Measurements from ENCODE around the gene UBL5.
A peak's percentile ranks its signal among the peaks of the same experiment; 100 is the strongest.
"Not testable (repeated sequence)": the region's sequence is repeated elsewhere in the genome, so short reads cannot be mapped to it uniquely, and the experiment has no call there.

Gene UBL5

DNA sequence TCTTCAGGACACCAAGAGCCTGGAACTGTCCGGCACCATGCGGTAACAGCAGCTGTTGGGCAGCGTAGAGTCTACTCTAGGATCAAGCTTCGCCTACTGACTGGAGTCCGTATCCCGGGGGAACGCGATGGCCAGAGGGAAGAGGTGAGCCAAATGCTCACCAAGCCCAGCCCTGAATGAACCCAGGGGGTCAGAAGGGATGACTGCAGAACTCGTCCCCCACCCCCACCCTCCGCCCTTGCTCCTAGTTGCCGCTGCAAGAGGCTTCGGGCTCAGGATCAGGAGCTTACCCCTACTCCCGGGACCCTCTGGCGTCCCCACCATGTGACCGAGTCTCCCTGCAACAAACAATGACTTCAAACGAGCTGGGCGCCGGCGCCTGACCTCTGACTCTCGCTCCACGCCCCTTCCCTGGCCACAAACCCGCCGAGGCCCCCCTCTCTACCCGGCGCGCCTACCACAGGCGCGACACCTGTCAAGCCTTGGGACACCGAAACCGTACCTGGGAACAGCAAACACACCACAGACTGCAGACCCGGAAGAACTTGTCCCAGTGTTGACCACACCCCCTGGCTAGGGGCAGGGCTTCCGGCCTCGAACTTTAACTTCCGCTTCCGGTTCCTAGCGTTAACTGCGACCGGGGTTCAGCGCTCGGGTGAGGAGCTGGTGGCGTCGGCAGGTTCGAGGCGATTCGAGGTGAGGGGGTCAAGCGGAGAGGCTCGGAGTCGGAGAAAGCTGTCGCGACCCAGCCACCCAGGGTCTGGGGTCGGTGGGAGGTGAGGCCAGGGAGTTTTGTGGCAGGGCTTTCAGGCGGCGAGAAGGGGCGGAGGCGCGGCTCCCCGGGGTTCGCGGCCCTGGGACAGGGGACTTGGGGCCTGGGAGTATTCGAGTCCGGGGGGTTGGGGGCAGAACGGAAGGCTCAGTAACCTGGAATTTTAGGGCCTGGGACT, at the start of gene UBL5:
Gene UBL5, plus strand, starts transcription at position 630 of the 950 bp plus-strand sequence. CDS start 420 bp downstream, outside the sequence.
- FAIRE-seq: peak; percentile 35
- peak; percentile 71 for DNase-seq (ENCODE audit: low spot score)

DNA sequence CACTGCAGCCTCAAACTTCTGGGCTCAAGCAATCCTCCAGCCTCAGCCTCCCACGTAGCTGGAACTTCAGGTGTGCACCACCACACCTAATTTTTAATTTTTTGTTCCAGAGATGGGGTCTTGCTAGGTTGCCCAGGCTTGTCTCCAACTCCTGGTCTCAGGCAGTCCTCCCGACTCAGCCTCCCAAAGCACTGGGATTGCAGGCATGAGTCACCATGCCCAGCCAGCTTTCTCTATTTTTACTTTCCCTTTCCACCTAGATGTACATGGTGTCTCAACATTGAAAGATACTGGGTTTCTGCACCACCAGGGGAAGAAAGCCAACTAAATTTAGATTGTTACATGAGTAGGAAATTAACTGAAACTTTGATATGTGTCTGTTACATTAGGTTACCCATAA, 45.4 kb upstream of the UBL5 start:
- no peak for DNase-seq (ENCODE audit: low spot score)
- no peak for FAIRE-seq

DNA sequence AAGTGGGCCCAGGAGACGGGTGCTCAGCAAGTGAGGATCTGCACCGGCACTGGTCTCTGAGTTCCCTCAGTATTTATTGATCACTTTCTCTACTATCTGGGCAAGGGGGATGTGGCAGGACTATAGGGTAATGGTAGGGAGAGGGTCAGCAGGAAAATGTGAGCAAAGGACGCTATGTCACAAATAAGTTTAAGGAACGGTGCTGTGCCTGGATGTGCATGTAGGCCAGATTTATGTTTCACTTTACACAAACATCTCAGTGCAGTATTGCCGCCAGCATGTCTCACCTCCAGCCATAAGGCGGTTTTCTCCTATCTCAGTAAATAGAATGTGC, 43.6 kb upstream of the UBL5 start:
- not testable (repeated sequence) for DNase-seq (ENCODE audit: low spot score); FAIRE-seq

DNA sequence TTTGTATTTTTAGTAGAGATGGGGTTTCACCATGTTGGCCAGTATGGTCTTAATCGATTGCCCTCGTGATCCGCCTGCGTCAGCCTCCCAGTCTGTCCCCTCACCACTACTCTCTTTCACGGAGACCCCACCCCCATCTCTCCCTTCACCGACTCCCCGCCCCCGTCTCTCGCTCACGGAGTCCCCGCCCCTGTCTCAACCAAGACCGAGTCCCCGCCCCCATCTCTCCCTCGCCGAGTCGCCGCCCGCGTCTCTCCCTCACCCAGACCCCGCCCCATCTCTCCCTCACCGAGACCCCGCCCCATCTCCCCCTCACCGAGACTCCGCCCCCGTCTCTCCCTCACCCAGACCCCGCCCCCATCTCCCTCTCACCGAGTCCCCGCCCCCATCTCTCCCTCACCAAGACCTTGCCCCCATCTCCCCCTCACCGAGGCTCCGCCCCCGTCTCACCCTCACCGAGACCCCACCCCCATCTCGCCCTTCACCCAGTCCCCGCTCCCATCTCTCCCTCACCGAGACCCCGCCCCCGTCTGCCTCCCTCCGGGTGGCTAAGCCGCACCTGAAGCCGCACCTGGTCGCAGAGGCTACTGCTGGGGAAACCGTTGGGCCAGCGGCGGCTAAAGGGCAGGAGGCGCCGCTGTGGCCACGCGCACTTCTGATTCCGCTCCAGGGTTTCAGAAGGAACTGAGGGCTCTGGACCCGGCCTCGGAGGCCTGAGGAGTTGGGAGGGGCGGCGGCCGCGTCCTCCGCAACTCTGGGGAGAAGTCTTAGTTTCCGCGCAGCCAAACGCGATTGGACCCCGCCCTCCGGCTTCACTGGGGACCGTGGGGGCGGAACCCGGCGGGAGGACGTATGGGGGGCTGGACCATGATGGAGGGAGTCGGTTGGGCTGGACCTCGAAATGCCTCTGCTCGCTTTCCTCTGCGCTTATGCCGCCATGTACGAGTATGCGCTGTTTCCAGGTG, 42.1 kb upstream of the UBL5 start:
- peak; percentile 36 for DNase-seq (ENCODE audit: low spot score)
- FAIRE-seq: no peak

DNA sequence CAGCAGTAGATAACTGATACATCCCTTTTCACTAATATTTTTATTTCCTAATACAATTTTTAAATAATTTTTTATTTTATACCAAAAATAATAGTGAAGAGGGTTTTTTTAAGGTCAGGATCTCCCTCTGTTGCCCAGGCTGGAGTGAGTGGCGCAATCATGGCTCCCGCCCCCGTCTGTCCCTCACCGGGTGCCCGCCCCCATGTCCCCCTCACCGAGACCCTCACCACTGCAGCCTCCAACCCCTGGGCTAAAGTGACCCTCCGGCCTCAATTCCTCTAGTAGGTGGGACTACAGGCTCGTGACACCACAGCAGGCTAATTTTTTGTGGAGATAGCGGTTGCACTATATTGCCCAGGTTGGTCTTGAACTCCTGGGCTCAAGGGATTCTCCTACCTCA, 41.4 kb upstream of the UBL5 start:
- no peak for FAIRE-seq
- DNase-seq (ENCODE audit: low spot score): no peak

DNA sequence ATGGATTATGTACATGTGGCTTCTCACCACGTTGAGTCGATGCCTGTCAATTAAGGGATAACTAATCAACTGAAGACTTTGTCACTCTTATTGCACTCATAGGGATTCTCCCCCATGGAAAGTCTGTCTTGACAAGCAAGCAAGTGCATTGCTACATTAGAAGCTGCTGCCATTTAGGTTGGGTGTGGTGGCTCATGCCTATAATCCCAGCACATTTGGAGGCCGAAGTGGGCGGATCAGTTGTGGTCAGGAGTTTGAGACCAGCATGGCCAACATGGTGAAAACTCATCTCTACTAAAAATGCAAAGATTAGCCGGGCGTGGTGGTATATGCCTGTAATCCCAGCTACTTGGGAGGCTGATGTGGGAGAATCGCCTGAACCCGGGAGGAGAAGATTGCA, 40.9 kb upstream of the UBL5 start:
- DNase-seq (ENCODE audit: low spot score) (no peak), FAIRE-seq (no peak)

DNA sequence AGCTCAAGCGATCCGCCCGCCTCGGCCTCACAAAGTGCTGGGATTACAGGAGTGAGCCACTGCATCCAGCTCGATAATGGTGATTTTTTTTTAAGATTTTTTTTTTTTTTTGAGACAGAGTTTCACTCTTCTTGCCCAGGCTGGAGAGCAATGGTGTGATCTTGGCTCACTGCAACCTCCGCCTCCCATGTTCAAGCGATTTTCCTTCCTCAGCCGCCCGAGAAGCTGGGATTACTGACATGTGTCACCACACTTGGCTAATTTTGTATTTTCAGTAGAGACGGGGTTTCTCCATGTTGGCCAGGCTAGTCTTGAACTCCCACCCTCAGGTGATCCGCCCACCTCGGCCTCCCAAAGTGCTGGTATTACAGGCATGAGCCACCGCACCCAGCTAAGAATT, 39.1 kb upstream of the UBL5 start:
- DNase-seq (ENCODE audit: low spot score); FAIRE-seq: not testable (repeated sequence)

DNA sequence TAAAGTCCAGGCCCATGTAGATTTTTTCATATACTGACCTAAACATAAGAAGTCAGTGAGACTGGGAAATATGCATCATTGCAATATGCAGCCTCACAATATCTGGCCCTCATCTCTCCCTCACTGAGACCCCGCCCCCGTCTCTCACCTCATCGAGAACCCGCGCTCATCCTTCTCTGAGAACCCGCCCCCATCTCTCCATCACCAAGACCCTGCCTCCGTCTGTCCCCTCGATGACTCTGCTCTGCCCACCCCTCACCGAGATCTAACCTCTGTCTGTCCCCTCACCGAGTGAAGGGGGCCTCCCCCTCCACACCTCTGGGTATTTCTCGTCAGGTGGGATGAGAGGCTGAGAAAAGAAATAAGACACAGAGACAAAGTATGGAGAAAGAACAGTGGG, 38.7 kb upstream of the UBL5 start:
- no peak for FAIRE-seq
- DNase-seq (ENCODE audit: low spot score): no peak

DNA sequence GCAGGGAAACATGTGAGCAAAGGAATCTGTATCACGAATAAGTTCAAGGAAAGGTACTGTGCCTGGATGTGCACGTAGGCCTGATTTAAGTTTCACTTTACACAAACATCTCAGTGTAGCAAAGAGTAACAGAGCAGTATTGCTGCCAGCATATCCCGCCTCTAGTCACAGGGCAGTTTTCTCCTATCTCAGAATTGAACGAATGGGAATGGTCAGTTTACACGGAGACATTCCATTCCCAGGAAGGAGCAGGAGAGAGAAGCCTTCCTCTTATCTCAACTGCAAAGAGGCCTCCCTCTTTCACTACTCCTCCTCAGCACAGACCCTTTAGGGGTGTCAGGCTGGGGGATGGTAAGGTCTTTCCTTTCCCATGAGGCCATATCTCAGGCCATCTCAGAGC, 38.1 kb upstream of the UBL5 start:
- not testable (repeated sequence) for DNase-seq (ENCODE audit: low spot score); FAIRE-seq

DNA sequence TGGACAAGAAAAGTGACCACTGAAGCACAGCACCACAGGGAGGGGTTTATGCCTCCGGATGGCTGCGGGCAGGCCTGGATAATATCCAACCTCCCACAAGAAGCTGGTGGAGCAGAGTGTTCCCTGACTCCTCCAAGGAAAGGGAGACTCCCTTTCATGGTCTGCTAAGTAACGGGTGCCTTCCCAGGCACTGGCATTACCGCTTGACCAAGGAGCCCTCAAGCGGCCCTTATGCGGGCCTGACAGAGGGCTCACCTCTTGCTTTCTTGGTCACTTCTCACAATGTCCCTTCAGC, 36.7 kb upstream of the UBL5 start:
- peak; percentile 77 for FAIRE-seq
- DNase-seq (ENCODE audit: low spot score): peak; percentile 27

DNA sequence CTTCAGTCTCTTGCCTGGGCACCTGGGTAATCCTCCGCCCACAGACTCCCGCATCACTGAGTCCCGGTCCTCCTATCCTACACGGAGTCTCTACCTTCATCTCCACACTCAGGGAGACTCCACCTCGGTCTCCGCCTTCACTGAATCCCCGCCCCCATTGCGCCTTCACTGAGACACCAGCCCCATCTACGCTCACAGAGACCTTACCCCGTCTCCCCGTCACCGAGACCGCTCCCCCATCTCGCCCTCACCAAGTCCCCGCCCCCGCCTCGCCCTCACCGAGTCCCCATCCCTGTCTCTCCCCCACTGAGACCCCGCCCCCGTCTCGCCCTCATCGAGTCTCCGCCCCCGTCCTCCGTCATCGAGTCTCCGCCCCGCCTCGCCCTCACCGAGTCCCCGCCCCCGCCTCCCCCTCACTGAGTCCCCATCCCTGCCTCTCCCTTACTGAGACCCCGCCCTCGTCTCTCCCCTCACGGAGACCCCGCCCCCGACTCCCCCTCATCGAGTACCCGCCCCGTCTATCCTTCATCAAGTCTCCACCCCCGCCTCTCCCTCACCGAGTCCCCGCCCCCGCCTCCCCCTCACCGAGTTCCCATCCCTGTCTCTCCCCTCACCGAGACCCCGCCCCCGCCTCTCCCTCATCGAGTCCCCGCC, 36.0 kb upstream of the UBL5 start:
- no peak for FAIRE-seq
- DNase-seq (ENCODE audit: low spot score): no peak

DNA sequence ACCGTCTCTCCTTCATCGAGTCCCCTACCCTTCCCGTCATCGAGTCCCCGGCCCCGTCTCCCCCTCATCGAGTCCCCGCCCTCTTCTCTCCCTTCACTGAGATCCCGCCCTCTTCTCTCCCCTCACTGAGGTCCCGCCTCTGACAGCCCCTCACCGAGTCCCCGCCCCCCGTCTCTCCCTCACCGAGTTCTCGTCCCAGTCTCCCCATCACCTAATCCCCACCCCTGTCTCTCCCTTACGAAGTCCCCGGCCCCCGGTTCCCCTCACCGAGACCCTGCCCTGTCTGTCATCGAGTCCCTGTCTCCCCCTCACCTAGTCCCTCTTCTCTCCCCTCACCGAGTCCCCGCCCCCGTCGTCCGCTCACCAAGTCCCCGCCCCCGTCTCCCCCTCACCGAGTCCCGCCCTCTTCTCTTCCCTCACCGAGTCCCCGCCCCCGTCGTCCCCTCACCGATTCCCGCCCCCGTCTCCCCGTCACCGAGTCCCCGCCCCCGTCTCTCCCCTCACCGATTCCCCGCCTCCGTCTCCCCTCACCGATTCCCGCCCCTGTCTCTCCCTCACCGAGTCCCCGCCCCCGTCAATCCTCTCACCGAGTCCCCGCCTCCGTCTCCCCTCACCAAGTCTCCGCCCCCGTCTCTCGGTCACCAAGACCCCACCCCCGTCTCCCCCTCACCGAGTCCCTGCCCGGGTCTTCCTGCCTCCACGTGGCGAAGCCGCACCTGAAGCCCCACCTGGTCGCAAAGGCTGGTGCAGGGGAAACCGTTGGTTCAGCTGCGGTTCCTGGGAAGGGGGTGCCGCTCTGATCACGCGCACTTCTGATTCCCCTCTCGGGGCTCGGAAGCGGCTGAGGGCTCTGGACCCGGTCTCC, 35.3 kb upstream of the UBL5 start:
- FAIRE-seq (no peak), DNase-seq (ENCODE audit: low spot score) (no peak)

DNA sequence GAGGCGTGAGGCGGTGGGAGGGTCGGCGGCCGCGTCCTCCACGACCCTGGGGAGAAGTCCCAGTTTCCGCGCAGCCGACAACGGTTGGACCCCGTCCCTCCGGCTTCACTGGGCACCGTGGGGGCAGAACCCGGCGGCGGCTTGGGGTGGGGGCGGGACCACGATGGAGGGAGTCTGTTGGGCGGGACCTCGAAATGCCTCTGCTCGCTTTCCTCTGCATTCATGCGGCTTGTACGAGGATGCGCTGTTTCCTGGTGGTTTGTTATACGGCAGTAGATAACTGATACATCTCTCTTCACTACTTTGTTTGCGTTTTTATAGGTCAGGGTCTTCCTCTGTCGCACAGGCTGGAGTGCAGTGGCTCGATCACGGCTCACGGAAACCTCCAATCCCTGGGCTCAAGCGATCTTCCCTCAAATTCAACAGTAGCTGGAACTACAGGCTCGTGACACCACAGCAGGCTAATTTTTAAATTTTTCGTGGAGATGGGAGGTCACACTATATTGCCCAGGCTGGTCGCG, 34.6 kb upstream of the UBL5 start:
- FAIRE-seq: no peak

DNA sequence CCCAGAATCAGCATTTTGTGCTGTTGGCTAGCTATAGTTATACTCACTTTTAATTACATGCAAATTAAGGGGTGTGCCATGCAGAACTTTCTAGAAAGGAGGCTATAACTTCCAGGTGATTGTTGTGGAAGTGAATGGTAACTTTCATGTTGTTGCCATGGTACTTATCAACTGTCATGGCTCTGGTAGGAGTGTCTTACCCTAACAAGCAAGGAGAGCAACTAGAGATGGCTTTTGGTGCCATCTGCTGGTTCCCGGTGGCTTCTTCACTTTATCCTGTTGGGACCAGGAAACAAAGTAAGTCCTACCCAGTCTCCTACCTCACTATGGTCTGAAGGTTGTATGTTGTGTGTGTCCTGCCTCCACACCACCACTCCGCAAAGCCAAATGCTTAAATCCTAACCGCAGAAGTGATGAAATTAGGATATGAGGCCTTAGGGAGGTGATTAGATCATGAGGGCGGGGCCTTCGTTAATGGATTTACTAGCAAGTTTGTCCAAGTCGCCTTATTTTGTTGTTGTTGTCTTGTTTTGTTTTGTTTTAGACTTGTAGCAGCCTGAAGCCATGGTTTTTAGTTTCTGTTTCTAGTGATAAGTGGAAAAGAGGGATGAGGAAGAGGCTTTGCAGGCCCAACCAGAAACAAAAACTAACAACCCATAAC, 31.5 kb upstream of the UBL5 start:
- peak; percentile 86 for FAIRE-seq

More for the DNA sequence above, 34.6 kb upstream of the UBL5 start:
- no peak for DNase-seq (ENCODE audit: low spot score)

DNA sequence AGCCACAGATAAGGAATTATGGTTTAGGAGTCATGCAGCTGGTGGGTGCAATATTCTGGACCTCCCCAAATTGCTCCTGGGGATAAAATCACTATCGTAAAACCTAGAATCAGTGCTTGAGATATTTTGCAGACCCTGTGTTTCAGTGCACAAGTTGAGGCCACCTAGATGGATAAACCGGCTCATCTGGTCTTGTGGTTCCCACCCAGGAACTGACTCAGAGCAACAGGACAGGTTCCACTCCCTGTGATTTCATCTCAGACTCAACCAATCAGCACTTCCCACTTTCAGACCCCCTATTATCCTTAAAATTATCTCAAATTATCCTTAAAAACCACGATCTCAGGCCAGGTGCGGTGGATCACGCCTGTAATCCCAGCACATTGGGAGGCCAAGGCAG, 29.8 kb upstream of the UBL5 start:
- FAIRE-seq: no peak
- no peak for DNase-seq (ENCODE audit: low spot score)

More for the DNA sequence above, 31.5 kb upstream of the UBL5 start:
- peak; percentile 76 for DNase-seq (ENCODE audit: low spot score)

DNA sequence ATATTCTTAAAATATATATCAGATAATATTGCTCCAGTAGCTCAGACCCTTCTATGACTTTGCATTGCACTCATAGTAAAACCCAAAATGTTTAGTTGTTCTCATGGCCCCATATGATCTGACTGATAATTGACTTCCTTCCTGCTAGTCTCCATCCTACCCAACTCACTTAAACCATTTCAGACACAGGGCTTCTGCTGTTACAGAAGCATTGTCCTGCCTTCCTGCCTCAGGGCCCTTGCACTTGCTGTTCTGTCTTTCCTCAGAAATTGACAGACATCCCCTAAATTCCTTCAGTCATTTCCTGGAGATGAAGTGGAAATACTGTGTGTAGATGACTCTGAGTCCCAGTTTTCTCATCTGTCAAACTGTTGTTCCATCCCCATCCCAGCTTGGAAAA, 28.6 kb upstream of the UBL5 start:
- DNase-seq (ENCODE audit: low spot score) (no peak), FAIRE-seq (no peak)

DNA sequence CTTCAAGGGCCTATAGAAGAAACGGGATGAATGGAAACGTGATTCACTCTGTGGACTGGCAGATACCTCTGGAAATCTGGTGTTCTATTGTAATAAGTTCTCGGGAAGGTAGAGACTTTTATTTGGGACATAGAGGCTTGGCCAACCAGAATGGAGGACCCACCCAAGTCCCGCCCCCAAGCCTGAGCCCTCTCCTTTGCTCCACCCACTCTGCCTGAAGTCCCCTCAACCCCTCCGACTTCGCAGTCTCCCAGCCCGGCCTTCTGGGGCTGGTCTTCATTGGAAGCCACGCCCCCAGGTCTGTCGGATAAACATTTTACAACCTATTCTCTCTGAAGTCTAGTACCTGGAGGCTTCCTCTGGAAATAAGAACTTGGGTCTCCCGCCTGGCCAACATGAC, 25.7 kb upstream of the UBL5 start:
- DNase-seq (ENCODE audit: low spot score) (no peak), FAIRE-seq (no peak)

DNA sequence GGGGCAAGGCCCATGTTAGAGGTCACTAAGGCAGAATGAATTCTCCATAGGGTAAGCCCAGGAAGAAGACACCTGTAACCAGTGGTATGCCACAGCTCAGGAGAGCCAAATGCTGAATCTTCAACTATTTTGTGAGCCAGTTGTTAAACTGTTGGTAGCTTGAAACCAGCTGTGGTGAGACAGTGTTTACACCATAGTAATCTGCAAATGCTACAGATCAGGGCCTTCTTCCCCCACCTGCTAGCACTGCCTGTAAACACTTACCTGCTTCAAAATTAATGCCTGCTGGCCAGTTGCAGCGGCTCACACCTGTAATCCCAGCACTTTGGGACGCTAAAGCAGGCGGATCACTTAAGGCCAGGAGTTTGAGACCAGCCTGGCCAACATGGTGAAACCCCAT, 20.9 kb upstream of the UBL5 start:
- DNase-seq (ENCODE audit: low spot score) (no peak), FAIRE-seq (no peak)

DNA sequence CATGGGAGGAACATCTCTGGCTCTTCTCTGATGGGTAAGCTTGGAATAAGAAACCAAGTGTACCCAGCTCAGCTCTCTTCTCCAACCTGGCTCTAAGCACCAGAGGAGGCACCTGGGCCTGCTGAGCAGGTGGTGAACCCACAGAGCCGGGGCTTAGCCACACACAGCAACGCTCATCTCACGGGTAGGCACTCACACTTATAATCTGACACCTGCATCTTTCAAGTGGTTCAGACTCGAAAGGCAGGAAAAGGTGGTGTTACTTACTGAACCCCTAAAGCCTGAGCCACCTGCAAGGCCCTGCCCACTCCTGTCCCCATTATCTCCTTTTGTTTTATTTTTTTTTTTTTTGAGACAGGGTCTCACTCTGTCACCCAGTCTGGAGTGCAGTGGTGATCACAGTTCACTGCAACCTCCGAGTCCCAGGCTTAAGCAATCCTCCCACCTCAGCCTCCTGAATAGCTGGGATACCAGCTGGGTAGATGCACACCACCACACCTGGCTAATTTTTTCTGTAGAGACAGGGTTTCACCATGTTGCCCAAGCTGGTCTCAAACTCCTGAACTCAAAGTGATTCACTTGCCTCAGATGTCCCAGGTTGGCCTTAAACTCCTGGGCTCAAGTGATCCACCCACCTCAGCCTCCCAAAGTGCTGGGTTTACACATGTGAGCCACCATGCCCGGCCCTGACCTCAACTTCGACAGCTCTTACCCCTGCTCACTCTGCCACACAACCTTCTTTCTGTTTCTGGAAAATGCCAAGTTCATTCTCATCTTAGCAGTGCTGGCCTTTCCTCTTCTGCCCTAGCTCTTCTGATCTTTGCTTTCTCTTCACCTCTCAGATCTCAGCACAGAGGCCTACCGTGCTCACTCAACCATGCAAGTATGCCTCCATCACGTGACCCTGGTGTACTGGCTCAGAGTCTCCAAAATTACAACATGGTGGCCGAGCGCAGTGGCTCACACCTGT, 18.6 kb upstream of the UBL5 start:
- DNase-seq (ENCODE audit: low spot score): no peak
- no peak for FAIRE-seq
